NCI-H1436 (cell line): Measurements from ENCODE around the gene FRMD4B.

ENCODE experiments used
- DNase-seq: peaks from one replicate; lab custom pipeline; 2025; lab: John Stamatoyannopoulos, UW

Gene FRMD4B

GRCh38 chr3:69322158-69322509, 63.8 kb downstream of the FRMD4B start:
- no peak for DNase-seq

- DNase-seq, result no peak
Measured at GRCh38 chr3:69321301-69322157, 64.4 kb downstream of the FRMD4B start.

- DNase-seq, result no peak
Measured at GRCh38 chr3:69320871-69321271, 65.0 kb downstream of the FRMD4B start.

GRCh38 chr3:69319652-69320051, 66.2 kb downstream of the FRMD4B start:
- DNase-seq, result no peak

- no peak for DNase-seq
Measured at GRCh38 chr3:69318410-69318809, 67.5 kb downstream of the FRMD4B start.

- DNase-seq, result no peak
Measured at GRCh38 chr3:69313251-69313650, 72.6 kb downstream of the FRMD4B start.

- DNase-seq, result no peak
Measured at GRCh38 chr3:69309814-69310213, 76.1 kb downstream of the FRMD4B start.

GRCh38 chr3:69306239-69307185, 79.4 kb downstream of the FRMD4B start:
- peak; percentile 55 for DNase-seq

- DNase-seq, result no peak
Measured at GRCh38 chr3:69305011-69305410, 80.9 kb downstream of the FRMD4B start.

- DNase-seq, result no peak
Measured at GRCh38 chr3:69304396-69304795, 81.5 kb downstream of the FRMD4B start.

GRCh38 chr3:69300296-69300695, 85.6 kb downstream of the FRMD4B start:
- no peak for DNase-seq

- no peak for DNase-seq
Measured at GRCh38 chr3:69299344-69299743, 86.5 kb downstream of the FRMD4B start.

GRCh38 chr3:69297501-69297900, 88.4 kb downstream of the FRMD4B start:
- DNase-seq, result no peak

GRCh38 chr3:69296995-69297394, 88.9 kb downstream of the FRMD4B start:
- DNase-seq, result no peak

GRCh38 chr3:69294014-69294766, 91.7 kb downstream of the FRMD4B start:
- DNase-seq, result no peak

GRCh38 chr3:69292959-69293574, 92.8 kb downstream of the FRMD4B start:
- no peak for DNase-seq

GRCh38 chr3:69292185-69292584, 93.7 kb downstream of the FRMD4B start:
- no peak for DNase-seq

- no peak for DNase-seq
Measured at GRCh38 chr3:69290430-69290829, 95.5 kb downstream of the FRMD4B start.

- DNase-seq, result no peak
Measured at GRCh38 chr3:69290006-69290405, 95.9 kb downstream of the FRMD4B start.

GRCh38 chr3:69288161-69288895, 97.6 kb downstream of the FRMD4B start:
- peak; percentile 1 for DNase-seq
